GM18505 (cell line): ENCODE results near the gene DMTF1.
"Not testable (repeated sequence)": the region's sequence is repeated elsewhere in the genome, so short reads cannot be mapped to it uniquely, and the experiment has no call there.

Experiments used
- ATAC-seq: cut with Tn5 transposase; IDR thresholded peaks from one replicate; pipeline ENCODE4 v1.9.1; 2021; ENCODE audit not compliant: unreplicated experiment
- POLR2A ChIP-seq: IDR thresholded peaks from 4 replicates; pipeline ENCODE4 v1.6.1; 2011; ENCODE audit warnings: borderline replicate concordance; ENCODE audit not compliant: insufficient read depth, insufficient read length; ENCODE audit errors: extremely low read depth

The DMTF1 gene

GRCh38 chr7:87234949-87235348 is 82.7 kb downstream of the DMTF1 start:
- TF ChIP-seq POLR2A = no peak
- no peak for ATAC-seq

- ATAC-seq = not testable (repeated sequence)
Measured at GRCh38 chr7:87238464-87239051, 86.3 kb downstream of the DMTF1 start.

DNA sequence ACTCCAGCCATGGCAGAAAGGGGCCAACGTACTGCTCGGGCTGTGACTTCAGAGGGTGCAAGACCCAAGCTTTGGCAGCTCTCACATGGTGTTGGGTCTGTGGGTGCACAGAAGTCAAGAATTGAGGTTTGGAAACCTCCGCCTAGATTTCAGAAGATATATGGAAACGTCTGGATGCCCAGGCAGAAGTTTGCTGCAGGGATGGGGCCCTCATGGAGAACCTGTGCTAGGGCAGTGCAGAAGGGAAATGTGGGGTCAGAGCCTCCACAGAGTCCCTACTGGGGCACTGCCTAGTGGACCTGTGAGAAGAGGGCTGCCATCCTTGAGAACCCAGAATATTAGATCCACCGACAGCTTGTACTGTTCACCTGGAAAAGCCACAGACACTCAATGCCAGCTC is 93.4 kb downstream of the DMTF1 start:
- not testable (repeated sequence) for ATAC-seq
